ENCODE results near the gene KIF26B.

DNA sequence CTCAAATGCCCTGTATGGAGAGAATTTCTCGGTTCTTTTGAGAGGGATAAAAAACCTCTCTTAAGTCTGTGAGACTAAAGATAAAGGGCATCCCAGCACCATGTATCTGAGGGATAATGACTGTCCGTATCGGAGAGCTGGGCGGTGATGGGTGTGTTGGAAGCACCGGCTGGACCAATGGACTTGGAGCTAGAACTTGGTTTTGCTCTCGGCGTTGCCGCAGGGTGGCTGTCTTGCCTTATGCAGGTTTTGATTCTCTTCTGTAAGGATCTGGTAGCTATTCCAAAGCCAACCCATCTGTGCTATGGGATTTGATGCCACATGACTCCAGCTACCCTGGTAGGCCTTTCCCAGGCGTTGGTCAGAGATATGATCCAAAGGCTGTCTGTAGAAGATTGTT is 348.8 kb downstream of the KIF26B start:
- no peak for TF ChIP-seq SUZ12 (IDR thresholded peaks at IDR 0.05; ENCODE audit: unreplicated experiment)
- TF ChIP-seq CTCF (IDR thresholded peaks at IDR 0.05 in 2 of 3, conservative IDR thresholded peaks at IDR 0.05 in 1 of 3; ENCODE audit: control insufficient read depth in 2 of 3, extremely low read depth in 1 of 3, insufficient read depth in 1 of 3, low read depth in 3 of 3, low read length in 3 of 3) = no peak
- TF ChIP-seq NFYB (IDR thresholded peaks at IDR 0.05; ENCODE audit: insufficient read depth, low read depth, low read length) = no peak
- no peak for TF ChIP-seq POLR2A (IDR thresholded peaks at IDR 0.05; ENCODE audit: low read depth, low read length)
- no peak for TF ChIP-seq EZH2 (IDR thresholded peaks at IDR 0.05; ENCODE audit: borderline replicate concordance, control insufficient read depth, low read depth, low read length)
- no peak for TF ChIP-seq RAD21 (IDR thresholded peaks at IDR 0.05; ENCODE audit: insufficient read depth, low read depth, low read length)
- TF ChIP-seq RCOR1 (conservative IDR thresholded peaks at IDR 0.05; ENCODE audit: low read depth, low read length) = no peak
- TF ChIP-seq MAX (IDR thresholded peaks at IDR 0.05; ENCODE audit: low read depth, low read length) = no peak
